Uterus (tissue), 4 donors: Measurements from ENCODE around the gene CAMK1D. TPM values are rescaled to one million over a fixed set of nuclear protein-coding genes. Genes with fewer than 3 reads are reported as not detected.

Experiments used
- DNase-seq, 2 donors: peaks; one replicate each; pipeline ENCODE4 v3.0.0-alpha.2; 2019 to 2020
- H3K27ac ChIP-seq, 2 donors: fragments of 200-600 bp; sonication (generic); 1 replicate in 1 of 2; 2 replicates in 1 of 2; pipeline ENCODE4 v1.5.1; 2016 to 2018
- H3K27me3 ChIP-seq, 2 donors: fragments of 200-600 bp; sonication (generic); one replicate each; pipeline ENCODE4 v1.5.1; 2018 to 2019; ENCODE audit warnings: control low read depth in 1 of 2
- H3K36me3 ChIP-seq, 2 donors: fragments of 200-600 bp; sonication (generic); one replicate each; pipeline ENCODE4 v1.5.1; 2019; ENCODE audit warnings: control low read depth in 1 of 2
- H3K4me1 ChIP-seq, 2 donors: fragments of 200-600 bp; sonication (generic); one replicate each; pipeline ENCODE4 v1.5.1; 2018 to 2019; ENCODE audit warnings: control low read depth in 1 of 2
- H3K4me3 ChIP-seq, 2 donors: fragments of 200-600 bp; sonication (generic); 1 replicate in 1 of 2; 2 replicates in 1 of 2; pipeline ENCODE4 v1.5.1; 2018 to 2019; ENCODE audit warnings: mild to moderate bottlenecking in 1 of 2
- H3K9me3 ChIP-seq, 2 donors: fragments of 200-600 bp; sonication (generic); one replicate each; pipeline ENCODE4 v1.5.1; 2019; ENCODE audit warnings: control low read depth in 1 of 2
- POLR2A ChIP-seq, 2 donors: fragments of 450-650 bp; IDR thresholded peaks; one replicate each; pipeline ENCODE4 v1.6.1; 2016; ENCODE audit warnings: antibody characterized with exemption in 2 of 2, mild to moderate bottlenecking in 1 of 2, moderate library complexity in 1 of 2
- intact Hi-C: fragments of 100-400 bp; cut with DNase I; formaldehyde crosslinking; loops from one replicate; pipeline ENCODE4 v1.15.1; 2023; ENCODE audit warnings: low total_unique reads
- total RNA-seq, 4 donors: library from RNA; depleted of rRNA in 3 of 4; stranded (reverse); fragments of >200 nt in 3 of 4; gene quantifications; one replicate each; pipeline versions ENCODE4 v1.1.0 to v1.2.4, GENCODE V29; 2014 to 2023
- TF ChIP-seq, protein P1 (sequence below), 4 experiments: fragments of 200-600 bp in 2 of 4; fragments of 450-650 bp in 2 of 4; sonication (generic) in 2 of 4; IDR thresholded peaks; one replicate each; pipeline ENCODE4 v1.5.1; 2016 to 2019; ENCODE audit warnings: antibody characterized with exemption in 4 of 4, mild to moderate bottlenecking in 2 of 4, moderate library complexity in 1 of 4
- donor health status: DM: yes; HTN: yes; CAD: no.

CAMK1D gene
- total RNA-seq, 4 donors from 2014 or later, result 3.5 to 48.4 (median 10.8) TPM

DNA sequence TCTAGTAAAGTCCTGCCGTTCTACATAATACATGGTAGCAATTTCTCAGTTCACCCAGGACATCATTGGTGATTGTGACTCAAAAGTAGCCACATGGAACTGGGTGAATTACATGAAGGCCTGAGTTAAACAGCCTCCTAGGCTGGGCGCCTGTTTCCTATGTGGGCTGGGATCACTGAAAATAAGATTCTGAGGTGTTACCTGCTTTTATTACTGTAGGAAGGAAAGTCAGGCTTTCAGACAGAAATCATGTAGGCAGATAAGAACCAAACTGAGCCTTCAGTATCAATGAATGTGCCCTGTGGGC is 160.4 kb downstream of the CAMK1D start:
- H3K27me3 ChIP-seq, result no peaks in the 10 kb centered on the region
- no peaks in the 10 kb centered on the region for H3K36me3 ChIP-seq
- intact Hi-C loops, result no loop called here
- no peak overlapping the region for H3K4me3 ChIP-seq
- no peaks in the 10 kb centered on the region for H3K9me3 ChIP-seq
- H3K4me1 ChIP-seq, result no peaks in the 10 kb centered on the region
- TF ChIP-seq POLR2A (IDR thresholded peaks at IDR 0.05), result no peak
- TF ChIP-seq, protein P1, sequence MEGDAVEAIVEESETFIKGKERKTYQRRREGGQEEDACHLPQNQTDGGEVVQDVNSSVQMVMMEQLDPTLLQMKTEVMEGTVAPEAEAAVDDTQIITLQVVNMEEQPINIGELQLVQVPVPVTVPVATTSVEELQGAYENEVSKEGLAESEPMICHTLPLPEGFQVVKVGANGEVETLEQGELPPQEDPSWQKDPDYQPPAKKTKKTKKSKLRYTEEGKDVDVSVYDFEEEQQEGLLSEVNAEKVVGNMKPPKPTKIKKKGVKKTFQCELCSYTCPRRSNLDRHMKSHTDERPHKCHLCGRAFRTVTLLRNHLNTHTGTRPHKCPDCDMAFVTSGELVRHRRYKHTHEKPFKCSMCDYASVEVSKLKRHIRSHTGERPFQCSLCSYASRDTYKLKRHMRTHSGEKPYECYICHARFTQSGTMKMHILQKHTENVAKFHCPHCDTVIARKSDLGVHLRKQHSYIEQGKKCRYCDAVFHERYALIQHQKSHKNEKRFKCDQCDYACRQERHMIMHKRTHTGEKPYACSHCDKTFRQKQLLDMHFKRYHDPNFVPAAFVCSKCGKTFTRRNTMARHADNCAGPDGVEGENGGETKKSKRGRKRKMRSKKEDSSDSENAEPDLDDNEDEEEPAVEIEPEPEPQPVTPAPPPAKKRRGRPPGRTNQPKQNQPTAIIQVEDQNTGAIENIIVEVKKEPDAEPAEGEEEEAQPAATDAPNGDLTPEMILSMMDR (IDR thresholded peaks at IDR 0.05), result no peak
- H3K27ac ChIP-seq, result no peak overlapping the region
- no peak for DNase-seq

DNA sequence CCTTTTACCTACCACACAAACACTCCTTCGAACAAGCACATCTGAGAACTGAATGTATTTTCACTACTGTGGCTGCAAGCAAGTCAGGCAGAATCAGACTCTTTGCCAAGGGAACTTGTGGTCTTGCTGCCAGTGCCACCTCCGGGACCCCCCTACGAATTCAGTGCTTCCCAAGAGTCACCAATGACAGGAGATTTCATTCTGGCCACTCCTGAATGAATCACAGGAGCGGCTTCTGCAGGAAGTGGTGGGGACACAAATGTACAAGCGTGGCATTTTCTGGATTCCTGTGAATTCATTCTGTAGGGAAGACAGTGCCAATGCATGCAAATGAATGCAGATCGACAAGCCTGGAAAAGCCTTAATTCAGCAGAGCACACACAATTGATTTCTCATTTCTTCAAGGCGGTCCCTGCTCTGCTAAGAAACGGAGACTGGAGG is 161.2 kb downstream of the CAMK1D start:
- Histone ChIP-seq H3K9me3 (no peaks in the 10 kb centered on the region), H3K4me1 (no peaks in the 10 kb centered on the region), H3K36me3 (no peaks in the 10 kb centered on the region), H3K4me3 (no peak overlapping the region), H3K27ac (no peak overlapping the region), H3K27me3 (no peaks in the 10 kb centered on the region)
- intact Hi-C loops, result no loop called here
- no peak for TF ChIP-seq POLR2A (IDR thresholded peaks at IDR 0.05)
- TF ChIP-seq, protein P1 (IDR thresholded peaks at IDR 0.05), result no peak
- no peak for DNase-seq

DNA sequence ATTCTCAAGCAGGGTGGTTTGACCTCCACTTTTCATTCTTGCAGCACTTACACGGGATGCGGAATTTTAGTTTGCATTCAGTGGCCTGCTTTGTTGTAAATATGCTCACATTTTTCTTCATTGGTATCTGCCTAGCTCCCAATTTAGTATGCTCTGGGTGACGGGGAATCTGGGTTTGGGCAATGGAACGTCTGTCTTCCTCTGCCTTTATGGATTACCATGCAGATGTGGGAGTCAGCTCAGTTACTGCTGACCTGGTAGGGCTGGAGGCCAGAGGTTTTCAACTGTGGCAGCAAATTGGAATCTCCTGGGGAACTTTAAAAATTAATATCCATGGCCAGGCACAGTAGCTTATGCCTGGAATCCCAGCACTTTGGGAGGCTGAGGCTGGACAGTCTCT is 161.6 kb downstream of the CAMK1D start:
- no peaks in the 10 kb centered on the region for H3K27me3 ChIP-seq
- DNase-seq, result no peak
- no peak for TF ChIP-seq POLR2A (IDR thresholded peaks at IDR 0.05)
- TF ChIP-seq, protein P1 (IDR thresholded peaks at IDR 0.05), result no peak
- H3K9me3 ChIP-seq, result no peaks in the 10 kb centered on the region
- no peaks in the 10 kb centered on the region for H3K4me1 ChIP-seq
- H3K36me3 ChIP-seq, result no peaks in the 10 kb centered on the region
- no peak overlapping the region for H3K27ac ChIP-seq
- H3K4me3 ChIP-seq, result no peak overlapping the region
- intact Hi-C loops, result no loop called here

DNA sequence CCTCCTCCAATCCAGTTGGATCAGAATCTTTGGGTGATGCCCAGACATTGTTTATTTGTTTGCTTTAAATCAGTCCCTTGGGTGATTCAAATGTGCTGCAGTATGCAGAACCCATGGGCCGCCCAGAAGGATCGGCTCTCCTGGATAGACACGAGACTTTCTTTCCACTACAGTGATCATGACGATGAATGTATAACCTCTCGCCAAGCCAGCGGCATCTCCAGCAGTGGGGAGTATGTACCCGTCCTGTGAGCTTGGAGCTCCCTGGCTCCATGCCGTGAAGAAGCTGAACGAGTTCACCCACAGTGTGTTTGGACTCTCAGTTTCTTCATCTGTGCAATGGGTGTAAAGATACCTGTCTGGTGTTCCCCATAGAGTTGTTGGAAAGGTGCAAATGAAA is 162.3 kb downstream of the CAMK1D start:
- no peak for DNase-seq
- no peaks in the 10 kb centered on the region for H3K4me1 ChIP-seq
- intact Hi-C loops, result no loop called here

DNA sequence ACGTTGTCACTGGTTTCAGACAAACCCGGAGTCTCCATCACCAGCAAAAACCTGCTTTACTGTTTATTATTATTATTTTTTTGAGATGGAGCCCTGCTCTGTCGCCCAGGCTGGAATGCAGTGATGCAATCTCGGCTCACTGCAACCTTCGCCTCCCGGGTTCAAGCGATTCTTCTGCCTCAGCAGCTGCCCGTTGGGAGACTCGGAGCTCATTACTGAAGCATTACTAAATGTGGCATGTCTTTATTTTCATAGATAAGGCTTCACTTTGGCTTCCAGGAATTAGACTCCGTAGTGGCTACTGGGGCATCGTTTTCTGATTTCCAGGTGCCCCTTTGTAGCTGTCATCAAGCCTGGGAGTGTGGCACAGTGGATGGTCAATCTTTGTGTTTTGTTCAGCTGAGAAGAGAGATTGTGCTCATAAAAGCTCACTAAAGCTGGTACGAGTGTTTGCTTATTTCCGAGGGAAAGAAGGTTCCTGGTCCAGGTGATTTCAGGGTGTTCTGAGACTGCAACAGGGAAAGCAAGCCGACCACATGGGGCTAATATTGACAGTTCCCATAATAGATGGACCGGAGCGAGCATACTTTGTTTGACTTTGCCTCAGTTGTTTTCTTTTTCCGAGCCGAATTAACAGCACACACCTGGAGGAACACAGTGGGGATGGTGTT is 163.1 kb downstream of the CAMK1D start:
- no peak for TF ChIP-seq POLR2A (IDR thresholded peaks at IDR 0.05)
- TF ChIP-seq, protein P1 (IDR thresholded peaks at IDR 0.05), result no peak
- DNase-seq, result no peak
- Histone ChIP-seq H3K27me3 (no peaks in the 10 kb centered on the region), H3K9me3 (no peaks in the 10 kb centered on the region), H3K36me3 (no peaks in the 10 kb centered on the region), H3K4me3 (no peak overlapping the region), H3K27ac (no peak overlapping the region), H3K4me1 (no peaks in the 10 kb centered on the region)
- intact Hi-C loops, result no loop called here

More for the DNA sequence above, 162.3 kb downstream of the CAMK1D start:
- Histone ChIP-seq H3K27ac (no peak overlapping the region), H3K27me3 (no peaks in the 10 kb centered on the region), H3K4me3 (no peak overlapping the region), H3K9me3 (no peaks in the 10 kb centered on the region), H3K36me3 (no peaks in the 10 kb centered on the region)
- TF ChIP-seq POLR2A (IDR thresholded peaks at IDR 0.05), result no peak
- TF ChIP-seq, protein P1 (IDR thresholded peaks at IDR 0.05), result no peak
